ENCODE data around the gene OSBPL10. TPM values are rescaled to one million over a fixed set of nuclear protein-coding genes. Genes with fewer than 3 reads are reported as not detected.

The OSBPL10 gene
- total RNA-seq, 1 experiment from 2014 or later: 172 TPM

DNA sequence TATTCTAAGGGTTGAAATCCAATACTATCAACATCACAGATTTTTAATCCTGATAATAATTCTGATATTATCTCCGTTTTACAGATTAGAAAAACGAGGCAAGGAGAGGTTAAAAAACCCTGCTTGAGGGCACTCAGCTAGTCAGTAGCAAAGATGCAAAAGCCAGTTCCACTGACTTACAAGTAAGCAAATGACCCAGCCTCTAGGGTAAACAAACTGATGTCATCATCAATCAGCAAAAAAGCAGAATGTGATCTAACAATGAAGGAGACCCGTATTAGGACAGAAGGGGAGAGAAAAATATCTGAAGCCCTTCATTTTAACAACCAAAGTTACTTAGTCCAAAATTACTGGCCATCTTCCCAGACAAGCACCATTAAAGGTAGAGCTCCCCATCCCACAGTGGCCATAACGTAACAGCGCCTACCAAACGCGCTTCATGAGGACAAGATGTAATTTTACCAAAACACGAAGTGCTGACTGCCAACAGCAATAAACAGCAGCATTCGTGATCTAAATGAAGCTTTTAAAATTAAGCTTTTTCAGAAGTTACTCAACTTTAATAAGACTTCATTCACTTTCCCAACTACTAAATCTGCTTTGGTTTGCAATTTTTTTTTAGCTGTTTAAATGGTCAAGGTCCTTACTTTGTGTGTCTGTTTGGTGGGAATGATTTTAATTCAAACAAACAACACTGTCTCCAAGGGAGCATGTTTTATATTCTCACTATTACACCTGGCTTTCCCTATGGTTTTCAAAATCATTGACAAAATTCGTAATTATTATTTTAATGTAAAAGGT is 176.6 kb downstream of the OSBPL10 start:
- BruUV-seq (replicated peaks): no TSS peak
- peaks cover 24% of the 10 kb centered on the region for H3K4me1 Mint-ChIP-seq (ENCODE audit: insufficient read depth, unreplicated experiment)
- H3K36me3 Mint-ChIP-seq (ENCODE audit: insufficient read depth, unreplicated experiment): peaks cover 23% of the 10 kb centered on the region
- H3K4me3 Mint-ChIP-seq (ENCODE audit: unreplicated experiment): no peak overlapping the region
- intact Hi-C loops (cut with micrococcal nuclease): no loop called here
- POLR2A ChIA-PET: interaction anchor here (0.6 to 1.9 kb wide), 5 partner anchors 19 to 688 kb away, joined by 3 to 9 read pairs (median 3); partner anchors contain the start of genes OSBPL10 and ZNF860
- TF ChIP-seq, protein P1, sequence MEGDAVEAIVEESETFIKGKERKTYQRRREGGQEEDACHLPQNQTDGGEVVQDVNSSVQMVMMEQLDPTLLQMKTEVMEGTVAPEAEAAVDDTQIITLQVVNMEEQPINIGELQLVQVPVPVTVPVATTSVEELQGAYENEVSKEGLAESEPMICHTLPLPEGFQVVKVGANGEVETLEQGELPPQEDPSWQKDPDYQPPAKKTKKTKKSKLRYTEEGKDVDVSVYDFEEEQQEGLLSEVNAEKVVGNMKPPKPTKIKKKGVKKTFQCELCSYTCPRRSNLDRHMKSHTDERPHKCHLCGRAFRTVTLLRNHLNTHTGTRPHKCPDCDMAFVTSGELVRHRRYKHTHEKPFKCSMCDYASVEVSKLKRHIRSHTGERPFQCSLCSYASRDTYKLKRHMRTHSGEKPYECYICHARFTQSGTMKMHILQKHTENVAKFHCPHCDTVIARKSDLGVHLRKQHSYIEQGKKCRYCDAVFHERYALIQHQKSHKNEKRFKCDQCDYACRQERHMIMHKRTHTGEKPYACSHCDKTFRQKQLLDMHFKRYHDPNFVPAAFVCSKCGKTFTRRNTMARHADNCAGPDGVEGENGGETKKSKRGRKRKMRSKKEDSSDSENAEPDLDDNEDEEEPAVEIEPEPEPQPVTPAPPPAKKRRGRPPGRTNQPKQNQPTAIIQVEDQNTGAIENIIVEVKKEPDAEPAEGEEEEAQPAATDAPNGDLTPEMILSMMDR (IDR thresholded peaks at IDR 0.05; ENCODE audit: unreplicated experiment): no peak
- no peak for DNase-seq (ENCODE audit: unreplicated experiment)
- H3K27ac Mint-ChIP-seq (ENCODE audit: low read depth, unreplicated experiment): no peak overlapping the region
- no peaks in the 10 kb centered on the region for H3K9me3 Mint-ChIP-seq (ENCODE audit: unreplicated experiment)
- no peaks in the 10 kb centered on the region for H3K27me3 Mint-ChIP-seq (ENCODE audit: insufficient read depth, unreplicated experiment)
- CTCF ChIA-PET: interaction anchor here (0.6 to 1.6 kb wide), 5 partner anchors 11 to 506 kb away, joined by 3 to 5 read pairs (median 3); no protein-coding TSS in a partner anchor

DNA sequence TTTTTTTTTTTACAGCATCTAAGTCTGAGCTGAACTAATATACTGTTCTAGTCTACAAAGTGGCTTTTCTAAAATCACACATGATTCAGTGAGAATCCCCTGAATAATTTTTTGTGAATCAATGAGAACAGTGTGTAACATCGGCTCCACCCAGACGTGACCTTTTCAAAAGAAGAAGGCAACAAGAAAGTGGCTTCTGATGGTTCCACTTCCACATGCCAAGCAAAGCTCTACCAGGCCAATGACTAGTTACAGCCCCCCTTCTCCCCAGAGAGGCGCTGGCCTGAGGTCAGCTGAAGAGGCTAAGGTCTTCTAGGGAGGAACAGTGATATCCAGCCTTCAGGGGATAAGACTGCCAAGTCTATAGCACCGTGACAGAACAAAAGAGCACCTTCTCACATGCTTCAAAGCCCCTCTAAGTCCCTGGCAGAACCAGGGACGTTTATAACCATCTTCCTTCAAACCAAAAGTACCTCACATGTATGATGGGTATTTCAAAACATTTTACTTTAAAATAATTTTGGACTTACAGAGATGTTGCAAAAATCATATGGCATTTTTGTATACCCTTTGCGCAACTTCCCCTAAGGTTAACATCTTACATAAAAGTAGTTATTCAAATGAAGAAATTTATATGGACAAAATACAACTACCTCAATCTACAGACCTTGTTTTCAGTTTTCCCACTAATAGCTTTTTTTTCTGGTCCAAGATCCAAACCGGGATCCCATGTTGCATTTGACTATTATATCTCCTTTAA is 177.9 kb downstream of the OSBPL10 start:
- Mint-ChIP-seq H3K4me1 (ENCODE audit: insufficient read depth, unreplicated experiment) (peaks cover 24% of the 10 kb centered on the region), H3K27ac (ENCODE audit: low read depth, unreplicated experiment) (peak overlapping the region; percentile 51), H3K36me3 (ENCODE audit: insufficient read depth, unreplicated experiment) (peaks cover 32% of the 10 kb centered on the region), H3K9me3 (ENCODE audit: unreplicated experiment) (no peaks in the 10 kb centered on the region), H3K27me3 (ENCODE audit: insufficient read depth, unreplicated experiment) (no peaks in the 10 kb centered on the region), H3K4me3 (ENCODE audit: unreplicated experiment) (no peak overlapping the region)
- BruUV-seq (replicated peaks): no TSS peak
- peak; percentile 9 for DNase-seq (ENCODE audit: unreplicated experiment)
- intact Hi-C loops (cut with micrococcal nuclease): no loop called here
- TF ChIP-seq, protein P1 (IDR thresholded peaks at IDR 0.05; ENCODE audit: unreplicated experiment): no peak
- POLR2A ChIA-PET: interaction anchor here (1.3 kb wide), 1 partner anchor 17 kb away, joined by 4 read pairs; no protein-coding TSS in a partner anchor
- CTCF ChIA-PET: interaction anchor here (0.6 kb wide), 1 partner anchor 35 kb away, joined by 4 read pairs; no protein-coding TSS in a partner anchor

DNA sequence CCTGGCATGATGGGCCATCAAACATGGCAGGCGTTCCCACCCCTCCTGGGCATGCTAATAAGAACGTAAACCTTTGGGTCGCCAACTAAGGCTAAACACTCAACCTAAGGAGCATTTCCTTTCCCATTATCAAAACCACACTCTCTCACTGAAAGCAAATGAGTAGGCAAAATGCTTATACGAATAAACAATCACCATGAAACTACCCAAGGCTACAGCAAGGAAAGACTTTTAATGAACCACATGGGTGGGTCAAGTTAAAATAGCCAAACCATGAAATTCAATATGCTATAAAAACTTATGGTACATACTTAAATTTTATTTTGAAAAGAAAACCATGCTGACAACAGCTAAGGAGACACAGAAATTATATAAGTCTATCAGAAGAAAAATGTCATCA is 180.6 kb downstream of the OSBPL10 start:
- intact Hi-C loops (cut with micrococcal nuclease): no loop called here
- BruUV-seq (replicated peaks): no TSS peak

More for the DNA sequence above, 180.6 kb downstream of the OSBPL10 start:
- no peaks in the 10 kb centered on the region for H3K27me3 Mint-ChIP-seq (ENCODE audit: insufficient read depth, unreplicated experiment)
- H3K36me3 Mint-ChIP-seq (ENCODE audit: insufficient read depth, unreplicated experiment): peaks cover 15% of the 10 kb centered on the region
- no peak overlapping the region for H3K4me3 Mint-ChIP-seq (ENCODE audit: unreplicated experiment)
- DNase-seq (ENCODE audit: unreplicated experiment): no peak
- H3K4me1 Mint-ChIP-seq (ENCODE audit: insufficient read depth, unreplicated experiment): peaks cover 14% of the 10 kb centered on the region
- H3K27ac Mint-ChIP-seq (ENCODE audit: low read depth, unreplicated experiment): no peak overlapping the region
- POLR2A ChIA-PET: no interaction called here
- TF ChIP-seq, protein P1 (IDR thresholded peaks at IDR 0.05; ENCODE audit: unreplicated experiment): no peak
- CTCF ChIA-PET: no interaction called here
- H3K9me3 Mint-ChIP-seq (ENCODE audit: unreplicated experiment): no peaks in the 10 kb centered on the region

All from MCF 10A (cell line).